Measurements from ENCODE around the gene PCBP3.
"Not testable (repeated sequence)": the region's sequence is repeated elsewhere in the genome, so short reads cannot be mapped to it uniquely, and the experiment has no call there.

The PCBP3 gene

GRCh38 chr21:45831991-45832740, 188.6 kb downstream of the PCBP3 start:
- TF ChIP-seq, protein P1, sequence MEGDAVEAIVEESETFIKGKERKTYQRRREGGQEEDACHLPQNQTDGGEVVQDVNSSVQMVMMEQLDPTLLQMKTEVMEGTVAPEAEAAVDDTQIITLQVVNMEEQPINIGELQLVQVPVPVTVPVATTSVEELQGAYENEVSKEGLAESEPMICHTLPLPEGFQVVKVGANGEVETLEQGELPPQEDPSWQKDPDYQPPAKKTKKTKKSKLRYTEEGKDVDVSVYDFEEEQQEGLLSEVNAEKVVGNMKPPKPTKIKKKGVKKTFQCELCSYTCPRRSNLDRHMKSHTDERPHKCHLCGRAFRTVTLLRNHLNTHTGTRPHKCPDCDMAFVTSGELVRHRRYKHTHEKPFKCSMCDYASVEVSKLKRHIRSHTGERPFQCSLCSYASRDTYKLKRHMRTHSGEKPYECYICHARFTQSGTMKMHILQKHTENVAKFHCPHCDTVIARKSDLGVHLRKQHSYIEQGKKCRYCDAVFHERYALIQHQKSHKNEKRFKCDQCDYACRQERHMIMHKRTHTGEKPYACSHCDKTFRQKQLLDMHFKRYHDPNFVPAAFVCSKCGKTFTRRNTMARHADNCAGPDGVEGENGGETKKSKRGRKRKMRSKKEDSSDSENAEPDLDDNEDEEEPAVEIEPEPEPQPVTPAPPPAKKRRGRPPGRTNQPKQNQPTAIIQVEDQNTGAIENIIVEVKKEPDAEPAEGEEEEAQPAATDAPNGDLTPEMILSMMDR (IDR thresholded peaks at IDR 0.05; ENCODE audit: low read depth, low read length, missing control alignments) = no peak
- in situ Hi-C loops (cut with HindIII; ENCODE audit: low sequenced_read_pairs) = no loop called here

GRCh38 chr21:45832741-45833235, 189.3 kb downstream of the PCBP3 start:
- DNase-seq (ENCODE audit: low read depth); in situ Hi-C loops (cut with HindIII; ENCODE audit: low sequenced_read_pairs); H3K4me3 ChIP-seq (ENCODE audit: low read depth, low read length): not testable (repeated sequence)

More at GRCh38 chr21:45831991-45832740, 188.6 kb downstream of the PCBP3 start:
- DNase-seq (ENCODE audit: low read depth) = no peak
- H3K4me3 ChIP-seq (ENCODE audit: low read depth, low read length) = no peak overlapping the region

DNA sequence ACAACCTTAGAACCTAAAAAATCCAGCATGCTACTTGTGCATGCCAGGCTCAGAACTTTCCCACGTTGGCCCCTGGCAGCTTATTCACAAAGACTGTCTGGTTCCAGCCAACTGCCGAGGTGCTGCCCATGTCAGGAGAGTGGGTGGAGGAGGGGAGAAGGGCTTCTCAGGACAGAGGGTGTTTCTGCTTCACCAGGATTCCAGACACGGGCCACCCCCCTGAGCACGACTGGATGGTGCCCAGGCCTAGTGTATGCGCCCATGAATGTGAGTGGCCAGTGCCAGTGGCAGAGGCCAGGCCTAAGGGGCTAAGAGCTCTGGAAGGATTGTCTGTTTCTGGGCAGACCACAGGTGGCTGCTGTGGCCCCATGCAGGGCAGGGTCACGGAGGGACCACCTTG, 189.9 kb downstream of the PCBP3 start:
- TF ChIP-seq, protein P1 (IDR thresholded peaks at IDR 0.05; ENCODE audit: low read depth, low read length, missing control alignments) = no peak
- no peak for DNase-seq (ENCODE audit: low read depth)
- H3K4me3 ChIP-seq (ENCODE audit: low read depth, low read length) = no peak overlapping the region
- in situ Hi-C loops (cut with HindIII; ENCODE audit: low sequenced_read_pairs) = no loop called here

DNA sequence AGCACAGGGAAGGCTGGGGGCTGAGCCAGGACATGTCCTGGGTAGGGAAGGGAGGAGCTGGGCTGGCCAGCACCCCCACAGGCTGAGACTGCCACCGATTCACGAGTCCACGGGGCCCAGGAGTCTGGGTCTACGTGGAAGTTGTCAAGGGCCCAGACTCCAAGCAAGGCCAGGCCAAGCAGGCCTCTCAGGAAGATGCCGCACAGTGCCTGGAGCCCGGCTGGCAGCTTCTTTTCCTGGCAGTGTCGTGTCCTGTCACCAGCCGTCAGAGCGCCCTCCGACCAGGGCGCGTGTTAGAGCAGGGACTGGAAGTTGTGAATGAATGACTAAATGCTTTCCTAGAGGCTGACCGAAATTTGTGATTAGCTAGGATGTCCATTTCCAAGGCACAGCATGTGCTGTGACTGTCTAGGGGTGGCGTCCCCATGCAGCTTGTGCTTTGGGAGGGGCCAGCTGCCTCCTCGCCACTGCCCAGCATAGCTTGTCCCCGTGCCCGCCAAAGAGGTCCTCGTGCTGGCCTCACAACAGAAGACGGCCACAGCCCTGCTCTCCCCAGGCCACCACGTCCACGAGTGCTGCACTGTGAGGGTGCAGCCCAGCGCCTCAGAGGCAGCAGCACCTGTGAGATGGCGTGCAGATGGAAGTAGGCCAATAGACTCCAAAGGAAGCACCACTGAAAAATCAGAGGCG, 190.6 kb downstream of the PCBP3 start:
- in situ Hi-C loops (cut with HindIII; ENCODE audit: low sequenced_read_pairs) = no loop called here
- TF ChIP-seq, protein P1 (IDR thresholded peaks at IDR 0.05; ENCODE audit: low read depth, low read length, missing control alignments) = no peak
- DNase-seq (ENCODE audit: low read depth) = no peak
- H3K4me3 ChIP-seq (ENCODE audit: low read depth, low read length) = no peak overlapping the region

DNA sequence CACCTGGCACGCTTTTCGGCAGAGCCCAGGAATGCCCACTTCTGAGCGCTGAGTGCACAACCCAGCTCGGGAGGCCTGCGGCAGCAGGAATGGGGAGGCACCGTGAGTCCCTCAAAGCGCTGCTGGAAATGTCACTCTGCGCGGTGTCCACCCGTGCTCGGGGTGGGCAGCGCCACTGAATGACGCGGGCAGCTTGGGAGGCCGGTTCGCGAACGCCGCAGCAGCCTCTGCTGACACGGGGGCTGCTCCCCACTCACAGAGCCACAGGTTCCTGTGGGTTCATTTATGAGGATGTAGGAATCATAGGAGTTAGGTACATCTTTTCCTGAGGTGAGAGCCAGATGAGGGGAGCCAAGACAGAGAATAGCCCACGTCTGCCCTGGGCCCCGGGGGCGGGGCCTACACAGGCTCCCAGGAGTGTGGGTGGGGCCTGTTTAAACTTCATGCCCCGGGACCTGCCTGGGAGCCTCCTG, 191.3 kb downstream of the PCBP3 start:
- no peak for DNase-seq (ENCODE audit: low read depth)
- in situ Hi-C loops (cut with HindIII; ENCODE audit: low sequenced_read_pairs) = no loop called here
- TF ChIP-seq, protein P1 (IDR thresholded peaks at IDR 0.05; ENCODE audit: low read depth, low read length, missing control alignments) = no peak
- no peak overlapping the region for H3K4me3 ChIP-seq (ENCODE audit: low read depth, low read length)

DNA sequence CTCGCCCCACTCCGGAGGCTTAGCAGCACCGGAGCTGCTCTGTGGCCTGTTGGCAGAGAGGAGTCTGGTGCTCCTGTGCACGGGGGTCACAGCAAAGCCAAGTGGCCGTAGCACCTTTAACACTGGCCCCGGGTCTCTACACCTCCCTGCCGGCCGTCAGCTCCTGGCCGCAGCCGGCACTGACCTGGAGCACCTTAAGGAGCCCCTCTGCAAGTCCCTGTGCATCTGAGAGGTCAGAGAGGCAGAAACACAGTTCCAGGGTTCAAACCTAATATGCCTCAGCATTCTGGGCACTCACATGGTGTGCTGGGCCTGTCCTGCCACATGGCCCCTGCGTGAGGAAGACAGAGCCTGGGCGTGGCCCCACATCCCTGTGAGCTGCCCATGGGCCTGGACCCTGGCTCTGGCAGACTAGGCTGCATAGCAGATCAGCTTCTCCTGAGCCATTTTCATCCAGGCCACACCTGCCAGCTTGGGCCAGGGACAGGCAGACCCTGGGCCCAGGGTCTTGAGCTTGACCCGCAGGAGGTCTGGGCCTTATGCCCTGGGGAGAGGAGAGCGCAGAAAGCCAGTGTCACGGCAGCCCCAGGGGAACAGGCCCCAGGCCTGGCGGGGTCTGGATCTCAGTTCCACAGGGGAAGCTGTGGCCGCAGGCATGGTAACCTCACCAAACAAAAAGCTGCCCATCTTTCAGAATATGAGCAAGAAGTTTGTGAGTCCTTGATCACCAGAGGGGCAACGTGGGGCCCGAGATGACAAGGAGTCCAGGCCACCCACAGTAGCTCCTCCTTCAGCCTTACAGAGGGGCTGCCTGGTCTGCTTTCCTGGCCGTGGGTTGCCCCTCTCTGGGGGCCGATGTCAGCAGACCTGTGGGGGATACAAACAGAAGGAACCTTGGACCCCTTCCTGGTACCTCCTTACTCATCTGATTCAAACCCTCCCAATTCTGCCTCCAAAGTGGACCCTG, 192.1 kb downstream of the PCBP3 start:
- DNase-seq (ENCODE audit: low read depth) = no peak
- TF ChIP-seq, protein P1 (IDR thresholded peaks at IDR 0.05; ENCODE audit: low read depth, low read length, missing control alignments) = no peak
- in situ Hi-C loops (cut with HindIII; ENCODE audit: low sequenced_read_pairs) = no loop called here

More for the DNA sequence above, 192.1 kb downstream of the PCBP3 start:
- no peak overlapping the region for H3K4me3 ChIP-seq (ENCODE audit: low read depth, low read length)

All from astrocyte of the cerebellum (primary cell).